ENCODE measurements around the gene TGDS.
"Not testable (repeated sequence)": the region's sequence is repeated elsewhere in the genome, so short reads cannot be mapped to it uniquely, and the experiment has no call there.

Gene TGDS, protein sequence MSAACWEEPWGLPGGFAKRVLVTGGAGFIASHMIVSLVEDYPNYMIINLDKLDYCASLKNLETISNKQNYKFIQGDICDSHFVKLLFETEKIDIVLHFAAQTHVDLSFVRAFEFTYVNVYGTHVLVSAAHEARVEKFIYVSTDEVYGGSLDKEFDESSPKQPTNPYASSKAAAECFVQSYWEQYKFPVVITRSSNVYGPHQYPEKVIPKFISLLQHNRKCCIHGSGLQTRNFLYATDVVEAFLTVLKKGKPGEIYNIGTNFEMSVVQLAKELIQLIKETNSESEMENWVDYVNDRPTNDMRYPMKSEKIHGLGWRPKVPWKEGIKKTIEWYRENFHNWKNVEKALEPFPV

DNA sequence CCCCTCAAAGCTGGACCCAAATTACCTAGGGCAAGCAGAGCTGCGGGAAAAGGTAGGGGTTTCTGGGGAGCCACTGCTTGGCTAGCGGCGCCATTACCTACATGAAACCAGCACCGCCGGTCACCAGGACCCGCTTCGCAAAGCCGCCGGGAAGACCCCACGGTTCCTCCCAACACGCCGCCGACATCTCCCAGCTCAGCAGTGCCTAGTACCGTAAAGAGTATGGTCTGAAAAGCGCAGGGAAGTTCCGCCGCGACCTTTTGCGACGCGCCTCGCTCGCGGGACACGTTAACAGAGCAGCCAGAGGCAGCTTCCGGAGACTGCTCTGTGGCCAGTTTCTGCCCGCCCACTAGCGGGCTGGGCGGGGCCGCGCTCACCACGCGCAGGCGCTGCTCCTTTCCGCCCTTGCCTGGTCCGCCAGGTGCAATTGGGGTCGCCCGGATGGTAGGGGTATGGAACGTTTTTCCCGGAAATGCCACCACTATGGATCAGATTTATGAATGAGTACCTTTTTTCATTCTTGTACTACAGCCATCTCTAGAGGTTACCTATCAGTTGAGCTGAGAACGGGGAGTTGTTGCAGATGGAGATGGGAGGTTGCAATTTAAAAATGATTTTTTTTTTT, at the start of gene TGDS:
Gene TGDS (minus strand): TSS at position 203 of the 625 bp plus-strand sequence. CDS start 16 bp downstream, at position 187.
- peak; percentile 93 for DNase-seq (ENCODE audit: low spot score)

DNA sequence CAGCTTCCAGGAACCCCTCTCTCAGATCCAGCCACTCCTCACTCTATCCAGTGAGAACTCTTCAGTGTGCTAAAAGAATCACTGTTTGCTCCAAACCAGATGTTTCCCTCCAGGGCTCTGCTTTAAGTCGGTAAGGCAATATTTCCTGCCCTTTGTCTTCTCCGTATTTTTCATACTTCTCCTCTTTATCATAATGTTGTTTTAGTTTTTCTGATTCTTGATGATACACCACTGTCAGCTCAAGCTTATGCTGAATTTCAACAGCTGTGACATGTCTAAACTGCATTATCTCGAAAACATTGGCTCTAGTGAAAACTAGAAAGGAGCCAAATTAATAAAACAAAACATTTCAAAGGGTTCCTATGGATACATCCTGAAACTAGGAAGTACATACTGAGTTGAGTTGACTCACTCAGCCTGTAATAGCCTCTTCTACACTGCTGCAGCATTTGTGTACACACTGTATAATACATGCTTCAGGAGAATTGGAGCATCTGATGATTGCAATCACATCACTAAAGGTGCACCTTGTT, 45.5 kb upstream of the TGDS start:
- no peak for DNase-seq (ENCODE audit: low spot score)

DNA sequence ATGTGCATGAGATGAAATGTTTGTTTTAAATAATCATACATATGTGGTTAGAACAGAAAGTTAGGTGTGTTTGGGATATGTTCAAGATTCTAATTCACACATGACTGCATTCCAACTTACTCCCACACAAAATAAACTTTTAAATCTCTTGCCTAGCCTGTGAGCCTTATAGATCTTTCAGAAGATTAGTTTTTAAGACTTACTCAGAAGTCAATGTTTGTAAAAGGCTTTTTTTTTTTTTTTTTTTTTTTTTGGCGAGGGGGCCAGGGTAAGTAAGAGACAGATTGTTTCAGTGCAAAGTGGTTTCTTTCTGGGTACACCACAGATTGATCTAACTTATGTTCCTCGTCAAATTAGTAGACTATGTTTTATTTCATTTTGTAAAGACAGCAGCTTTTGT, 44.8 kb upstream of the TGDS start:
- DNase-seq (ENCODE audit: low spot score), result no peak

DNA sequence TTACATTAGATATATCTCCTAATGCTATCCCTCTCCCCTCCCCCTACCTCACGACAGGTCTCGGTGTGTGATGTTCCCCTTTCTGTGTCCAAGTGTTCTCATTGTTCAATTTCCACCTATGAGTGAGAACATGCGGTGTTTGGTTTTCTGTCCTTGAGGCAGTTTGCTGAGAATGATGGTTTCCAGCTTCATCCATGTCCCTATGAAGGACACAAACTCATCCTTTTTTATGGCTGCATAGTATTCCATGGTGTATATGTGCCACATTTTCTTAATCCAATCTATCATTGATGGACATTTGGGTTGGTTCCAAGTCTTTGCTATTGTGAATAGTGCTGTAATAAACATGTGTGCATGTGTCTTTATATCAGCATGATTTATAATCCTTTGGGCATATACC, 41.7 kb upstream of the TGDS start:
- not testable (repeated sequence) for DNase-seq (ENCODE audit: low spot score)

DNA sequence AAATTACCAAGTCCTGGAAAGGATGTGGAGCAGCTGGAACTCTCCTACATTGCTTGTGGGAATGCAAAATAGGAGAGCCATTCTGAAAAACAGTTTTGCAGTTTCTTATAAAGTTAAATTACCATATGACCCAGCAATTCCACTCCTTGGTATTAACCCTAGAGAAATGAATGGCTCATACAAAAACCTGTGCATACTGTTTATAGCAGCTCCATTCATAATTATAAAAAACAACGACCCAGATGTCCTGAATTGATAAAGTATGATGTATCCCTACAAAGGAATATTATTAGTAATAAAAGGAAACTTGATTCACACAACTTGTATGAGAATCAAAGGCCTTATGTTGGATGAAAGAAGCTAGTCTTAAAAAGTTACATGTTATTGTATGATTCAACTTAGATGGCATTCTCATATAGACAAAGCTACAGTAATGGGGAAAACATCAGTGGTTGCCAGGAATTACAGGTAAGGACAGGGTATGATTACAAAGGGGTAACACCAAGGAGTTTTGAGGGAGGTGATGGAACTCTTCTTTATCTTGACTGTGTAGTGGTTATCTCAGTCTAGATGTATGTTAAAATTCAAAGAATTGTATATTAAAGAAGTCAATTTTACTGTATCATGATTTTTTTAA, 41.1 kb upstream of the TGDS start:
- DNase-seq (ENCODE audit: low spot score), result no peak

DNA sequence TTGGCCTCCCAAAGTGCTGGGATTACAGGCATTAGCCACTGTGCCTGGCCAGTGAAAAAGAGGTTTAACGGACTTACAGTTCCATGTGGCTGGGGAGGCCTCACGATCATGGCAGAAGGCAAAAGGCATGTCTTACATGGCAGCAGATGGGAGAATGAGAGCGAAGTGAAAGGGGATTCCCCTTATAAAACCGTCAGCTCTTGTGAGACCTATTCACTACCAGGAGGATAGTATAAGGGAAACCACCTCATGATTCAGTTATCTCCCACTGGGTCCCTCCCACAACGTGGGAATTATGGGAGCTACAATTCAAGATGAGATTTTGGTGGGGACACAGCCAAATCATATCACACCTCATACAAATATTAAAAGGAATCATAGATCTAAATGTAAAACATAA, 40.1 kb upstream of the TGDS start:
- DNase-seq (ENCODE audit: low spot score), result not testable (repeated sequence)

DNA sequence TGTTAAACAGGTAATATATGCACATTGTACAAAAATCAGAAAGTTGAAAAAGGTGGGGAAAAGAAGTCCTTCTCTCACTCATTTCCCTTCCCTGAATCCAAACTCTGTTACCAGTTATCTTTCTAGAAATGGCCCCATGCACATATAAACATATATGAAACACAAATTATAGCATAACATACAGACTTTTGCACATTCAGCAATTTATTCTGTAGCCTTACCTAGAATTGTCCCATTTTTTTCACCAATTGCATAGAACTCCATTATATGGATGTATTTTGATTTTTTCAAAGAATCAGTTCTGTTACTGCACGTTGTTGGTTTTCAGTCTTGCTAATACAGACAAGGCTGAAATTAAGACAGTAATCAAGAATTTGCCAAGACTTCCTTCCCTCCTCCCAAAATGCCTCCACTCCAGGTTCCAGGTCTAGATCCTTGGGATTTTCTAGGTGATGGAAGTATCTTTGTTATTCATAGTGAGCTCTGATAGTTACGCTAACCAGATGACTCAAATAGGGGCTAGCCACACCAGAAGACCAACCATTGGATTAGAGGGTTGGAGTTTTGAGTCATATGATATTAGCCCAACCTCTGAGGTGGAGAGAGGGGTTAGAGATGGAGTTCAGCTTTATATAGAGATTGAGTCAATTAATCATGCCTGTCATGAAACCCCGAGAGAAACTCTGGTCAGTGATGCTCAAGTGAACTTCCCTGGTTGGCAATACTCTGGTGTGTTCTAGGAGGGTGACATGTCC, 36.5 kb upstream of the TGDS start:
- no peak for DNase-seq (ENCODE audit: low spot score)

DNA sequence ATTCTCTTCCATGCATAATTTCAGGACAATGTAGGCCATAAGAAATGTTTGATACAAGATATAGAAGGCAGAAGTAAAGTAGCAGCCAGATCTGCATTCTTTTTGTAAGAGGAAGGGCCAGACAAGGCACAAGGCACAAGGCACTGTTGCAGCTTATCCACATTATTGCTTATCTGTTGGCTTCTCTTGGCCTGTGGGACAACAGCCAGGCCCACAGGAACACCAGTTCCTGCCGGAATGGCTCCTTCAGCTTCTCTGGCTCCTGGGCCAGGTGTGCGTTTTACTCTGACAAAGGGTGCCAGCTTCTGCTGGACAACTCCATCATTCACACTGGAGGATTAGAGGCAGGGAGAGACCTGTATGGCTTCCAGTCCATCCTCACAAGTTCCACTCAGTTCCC, 34.9 kb upstream of the TGDS start:
- no peak for DNase-seq (ENCODE audit: low spot score)

DNA sequence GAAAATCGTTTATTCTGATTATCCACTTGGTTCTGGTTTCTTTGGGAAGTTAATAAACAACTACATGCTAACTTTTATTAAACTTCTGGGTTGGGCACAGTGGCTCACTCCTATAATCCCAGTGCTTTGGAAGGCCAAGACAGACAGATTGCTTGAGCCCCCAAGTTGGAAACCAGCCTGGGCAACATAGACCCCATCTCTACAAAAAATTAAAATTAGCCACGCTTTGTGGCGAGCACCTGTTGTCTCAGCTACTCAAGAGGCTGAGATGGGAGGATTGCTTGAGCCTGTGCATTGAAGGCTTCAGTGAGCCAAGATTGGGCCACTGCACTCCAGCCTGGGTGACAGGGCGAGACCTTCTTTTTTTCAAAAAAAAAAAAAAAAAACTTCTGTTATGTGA, 27.4 kb upstream of the TGDS start:
- no peak for DNase-seq (ENCODE audit: low spot score)

DNA sequence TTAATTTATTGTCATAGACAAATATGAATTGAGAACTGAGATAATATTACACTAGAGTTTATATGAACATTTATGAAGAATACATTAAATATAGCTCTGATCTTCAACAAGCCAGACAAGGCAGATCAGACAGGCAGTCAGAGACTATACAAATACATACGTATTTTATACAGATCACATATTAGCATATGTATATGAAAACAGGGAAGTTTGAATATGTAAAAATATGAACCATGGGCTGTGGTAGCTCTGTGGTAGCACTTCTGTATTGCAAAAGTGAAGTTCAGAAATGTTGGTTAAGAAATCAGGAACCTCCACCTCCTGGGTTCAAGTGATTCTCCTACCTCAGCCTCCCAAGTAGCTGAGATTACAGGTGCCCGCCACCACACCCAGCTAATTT, 26.4 kb upstream of the TGDS start:
- DNase-seq (ENCODE audit: low spot score), result no peak

DNA sequence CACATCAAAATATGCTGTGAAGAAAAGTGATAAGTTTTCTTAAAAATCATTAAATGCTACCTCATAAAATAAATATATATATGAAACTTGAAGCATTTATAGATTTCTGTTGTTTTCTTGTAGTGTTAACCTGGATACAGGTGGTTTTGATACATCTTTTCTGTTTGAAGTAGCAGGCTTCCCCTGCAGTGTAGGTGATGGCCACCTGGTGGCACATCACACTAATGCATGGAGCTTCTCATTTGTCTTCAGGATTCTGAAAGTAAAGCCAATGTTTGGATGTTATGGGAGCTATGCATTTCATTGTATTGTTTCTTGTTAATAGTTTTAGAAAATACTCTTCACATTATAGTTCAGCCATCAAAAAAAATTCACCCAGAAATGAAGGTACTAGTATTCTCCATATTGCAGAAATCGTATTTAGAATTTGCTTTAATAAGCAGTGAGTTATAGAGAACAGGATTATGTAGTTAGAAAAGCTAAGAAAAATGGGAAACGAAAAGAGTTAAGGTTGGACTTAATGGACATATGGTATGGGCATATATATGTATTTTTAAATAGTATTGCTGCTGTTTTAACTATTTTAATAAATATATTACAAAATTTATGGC, 24.4 kb upstream of the TGDS start:
- peak; percentile 62 for DNase-seq (ENCODE audit: low spot score)

DNA sequence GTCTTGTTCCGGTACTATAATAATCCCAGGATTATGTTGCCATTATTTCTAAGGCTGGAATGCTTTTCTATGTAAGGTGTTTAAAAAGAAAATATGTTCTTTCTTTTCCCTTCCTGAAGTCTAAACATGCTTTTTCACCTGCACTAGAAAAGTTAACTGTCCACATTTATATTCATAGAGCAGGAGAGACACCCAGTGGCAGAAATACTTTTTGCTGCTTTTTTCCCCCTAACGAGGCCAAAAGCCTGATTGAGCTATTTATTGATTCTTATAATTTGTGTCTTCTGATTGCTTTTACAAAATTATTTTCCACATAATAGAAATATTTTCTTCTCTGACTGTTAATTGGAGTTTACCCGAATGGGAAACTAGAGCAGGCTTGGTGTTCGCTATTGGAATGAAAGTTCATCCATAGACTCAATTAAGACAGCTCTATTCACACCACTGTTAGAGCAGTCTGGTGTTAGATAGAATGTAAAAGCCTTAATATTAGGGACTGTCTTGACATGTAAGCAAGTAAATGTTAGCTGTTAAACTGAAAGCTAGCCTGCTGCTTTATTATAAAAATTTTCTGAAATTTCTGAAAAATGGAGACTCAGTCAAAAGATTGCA, 21.5 kb upstream of the TGDS start:
- no peak for DNase-seq (ENCODE audit: low spot score)

DNA sequence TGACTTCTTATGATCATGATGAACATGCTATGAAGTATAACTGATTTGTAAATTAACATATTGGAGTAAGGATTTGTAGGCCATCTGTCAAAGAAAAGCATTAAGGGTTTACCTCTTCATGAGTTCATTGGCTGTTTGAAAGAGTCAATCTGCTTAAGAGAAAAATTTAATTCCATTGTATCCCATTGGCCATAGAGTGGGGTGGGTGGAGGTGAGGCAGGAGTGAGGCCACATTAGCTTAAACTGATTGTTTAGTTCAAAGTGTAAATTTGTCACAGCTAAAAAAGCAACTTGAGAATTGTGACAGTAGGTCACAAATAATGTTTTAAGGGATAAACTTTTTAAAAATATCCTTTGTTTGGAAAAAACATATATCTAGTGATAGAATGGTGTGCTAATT, 17.1 kb upstream of the TGDS start:
- peak; percentile 68 for DNase-seq (ENCODE audit: low spot score)

DNA sequence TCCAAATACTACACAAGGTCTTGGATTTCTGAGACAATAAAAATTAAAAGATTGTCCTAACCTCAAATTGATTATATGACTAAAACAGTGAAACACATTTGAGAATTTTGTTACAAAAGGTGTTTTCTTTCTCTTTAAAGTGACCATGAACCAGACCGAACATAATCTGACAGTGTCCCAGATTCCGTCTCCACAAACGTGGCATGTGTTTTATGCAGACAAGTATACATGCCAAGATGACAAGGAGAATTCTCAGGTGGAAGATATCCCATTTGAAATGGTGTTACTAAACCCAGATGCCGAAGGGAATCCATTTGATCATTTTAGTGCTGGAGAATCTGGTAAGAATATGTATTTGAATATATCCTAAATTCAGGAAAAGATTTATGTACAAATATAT, 16.1 kb upstream of the TGDS start:
- DNase-seq (ENCODE audit: low spot score), result no peak

DNA sequence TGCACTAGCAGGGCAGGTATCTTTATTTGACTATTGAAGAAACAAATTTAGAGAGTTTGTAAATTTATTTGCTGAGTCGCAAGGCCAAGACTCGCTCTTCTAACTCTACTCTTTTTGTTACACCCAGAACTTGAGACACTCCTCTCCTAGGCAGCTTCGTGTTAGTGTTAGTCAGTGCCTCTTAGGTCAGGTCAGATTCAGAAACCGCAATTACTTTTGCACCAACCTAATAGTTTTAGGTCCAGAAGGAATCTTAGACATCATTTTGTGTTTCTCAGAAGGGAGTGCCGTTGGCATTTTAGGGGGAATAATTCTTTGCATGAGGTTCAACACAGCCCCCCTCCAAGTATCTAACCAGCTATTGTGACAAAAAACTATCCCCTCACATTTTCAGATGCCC, 14.5 kb upstream of the TGDS start:
- DNase-seq (ENCODE audit: low spot score), result no peak

DNA sequence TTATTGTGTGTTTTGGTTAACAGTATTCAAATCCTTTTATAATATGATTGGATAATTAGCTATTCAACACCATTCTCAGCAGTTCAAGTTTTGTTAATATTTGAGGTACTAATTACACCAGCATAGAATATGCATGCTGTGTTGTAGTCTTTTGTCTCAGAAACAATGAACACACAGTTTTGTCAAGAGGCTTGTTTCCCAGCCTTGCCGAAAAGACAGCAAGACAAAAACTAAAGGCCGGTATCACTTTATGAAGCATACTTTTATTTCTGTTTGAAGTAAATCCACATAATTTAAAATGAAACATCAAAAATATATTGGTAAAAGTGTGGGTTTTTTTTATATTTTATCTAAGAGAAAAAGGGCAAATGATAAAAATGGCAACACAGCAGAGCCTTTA, 13.2 kb upstream of the TGDS start:
- DNase-seq (ENCODE audit: low spot score), result no peak

DNA sequence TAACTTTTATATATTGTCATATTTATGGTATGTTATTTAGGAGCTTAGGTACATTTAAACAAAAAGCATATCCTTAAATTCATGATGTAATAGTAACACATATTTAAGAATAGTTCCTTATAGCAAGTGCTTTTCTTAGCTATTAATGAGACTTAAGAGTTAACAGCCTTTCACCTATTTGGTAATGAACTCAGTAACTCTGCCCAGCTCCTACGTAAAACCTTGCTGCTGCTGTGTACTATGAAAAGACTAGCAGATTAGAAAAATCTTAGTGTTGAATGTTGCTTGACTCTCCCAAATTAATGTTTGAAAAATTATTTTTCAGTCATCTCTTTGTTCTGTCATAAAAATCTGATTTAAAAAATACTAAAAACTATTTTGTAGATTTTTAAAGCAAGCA, 12.6 kb upstream of the TGDS start:
- no peak for DNase-seq (ENCODE audit: low spot score)

DNA sequence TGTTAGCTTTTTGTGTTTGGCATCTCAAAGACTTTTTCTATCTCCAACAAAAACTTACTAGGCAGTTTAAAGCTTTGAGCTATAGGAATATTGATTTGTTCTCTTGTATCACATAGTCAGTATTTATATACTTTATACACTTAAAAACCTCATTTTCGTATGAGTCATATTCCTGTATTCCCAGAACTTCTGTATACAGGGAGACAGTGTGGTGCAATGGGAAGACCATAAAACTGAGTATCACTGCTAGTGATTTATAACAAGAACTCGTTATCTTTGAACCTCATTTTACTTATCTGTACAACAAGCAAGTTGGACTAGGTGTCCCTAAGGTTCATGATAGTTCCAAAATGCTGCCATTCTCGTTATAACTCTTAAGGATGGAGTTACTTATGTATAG, 12.0 kb upstream of the TGDS start:
- DNase-seq (ENCODE audit: low spot score), result no peak

DNA sequence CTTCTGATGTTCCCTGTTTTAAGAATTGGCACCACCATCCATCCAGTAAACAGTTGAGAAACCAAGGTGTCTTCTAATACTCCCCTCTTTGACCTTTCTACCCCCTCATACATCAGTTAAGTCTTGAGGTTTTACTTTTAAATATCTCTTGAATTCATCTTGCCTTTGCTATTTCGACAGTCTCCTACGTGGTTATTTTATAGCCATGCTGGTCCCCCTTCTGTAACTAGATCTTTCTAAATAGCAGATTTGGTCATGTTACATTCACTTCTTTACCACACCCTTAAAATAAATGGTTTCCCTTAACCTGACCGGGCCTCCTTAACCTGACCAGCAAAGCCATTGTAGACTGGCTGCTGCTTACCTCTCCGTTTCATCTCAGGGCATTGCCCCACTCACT, 11.1 kb upstream of the TGDS start:
- no peak for DNase-seq (ENCODE audit: low spot score)

DNA sequence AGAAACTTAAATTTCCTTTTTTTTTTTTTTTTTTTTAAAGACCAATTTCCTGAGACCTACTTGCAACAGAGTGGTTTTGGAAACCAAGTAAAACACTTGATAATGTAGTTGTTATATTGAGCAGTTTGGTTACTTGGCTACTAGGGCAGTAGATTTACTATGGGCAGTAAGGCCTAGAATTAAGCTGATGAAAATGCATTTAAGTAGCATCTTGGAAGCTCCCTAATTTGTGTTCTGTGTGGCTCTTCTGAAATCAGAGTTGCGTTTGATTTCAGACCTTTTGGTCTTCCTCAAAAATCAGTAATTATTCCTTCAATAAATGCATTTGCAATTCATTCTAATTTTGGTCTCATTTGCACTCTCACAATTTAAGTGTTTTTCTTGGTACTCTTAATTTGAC, 6.5 kb upstream of the TGDS start:
- no peak for DNase-seq (ENCODE audit: low spot score)
